B cell (primary cell): ENCODE data around the gene CSE1L.

Source experiments
- EZH2 ChIP-seq: IDR thresholded peaks from 2 replicates; pipeline ENCODE4 v1.6.1; 2012; ENCODE audit warnings: borderline replicate concordance, low read depth, mild to moderate bottlenecking, moderate library complexity, low read length; ENCODE audit not compliant: insufficient read depth, poor library complexity, severe bottlenecking
- TF ChIP-seq, protein P1 (sequence below): fragments of 200-600 bp; IDR thresholded peaks from one replicate; pipeline ENCODE4 v1.8.0; 2022; ENCODE audit warnings: antibody characterized with exemption, mild to moderate bottlenecking

DNA sequence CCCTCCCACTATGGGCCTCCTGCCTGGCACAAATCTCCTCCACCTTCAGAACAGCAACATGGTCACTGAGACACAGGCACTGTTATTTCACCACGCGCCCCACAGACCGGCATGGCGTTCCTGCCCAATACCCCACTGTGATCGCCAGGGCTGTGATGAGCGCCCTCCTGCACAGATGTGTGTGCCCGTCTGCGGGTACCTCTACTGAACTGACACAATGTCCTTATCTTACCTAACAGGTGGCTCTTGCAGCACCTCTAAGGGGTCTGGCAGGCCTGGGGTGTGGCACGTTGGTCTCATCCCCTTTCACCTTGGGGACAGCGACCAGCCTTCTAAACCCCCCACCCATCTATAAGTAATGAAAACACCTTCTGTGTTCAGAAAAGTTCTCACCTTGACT lies 77.9 kb downstream of the CSE1L start:
- TF ChIP-seq, protein P1, sequence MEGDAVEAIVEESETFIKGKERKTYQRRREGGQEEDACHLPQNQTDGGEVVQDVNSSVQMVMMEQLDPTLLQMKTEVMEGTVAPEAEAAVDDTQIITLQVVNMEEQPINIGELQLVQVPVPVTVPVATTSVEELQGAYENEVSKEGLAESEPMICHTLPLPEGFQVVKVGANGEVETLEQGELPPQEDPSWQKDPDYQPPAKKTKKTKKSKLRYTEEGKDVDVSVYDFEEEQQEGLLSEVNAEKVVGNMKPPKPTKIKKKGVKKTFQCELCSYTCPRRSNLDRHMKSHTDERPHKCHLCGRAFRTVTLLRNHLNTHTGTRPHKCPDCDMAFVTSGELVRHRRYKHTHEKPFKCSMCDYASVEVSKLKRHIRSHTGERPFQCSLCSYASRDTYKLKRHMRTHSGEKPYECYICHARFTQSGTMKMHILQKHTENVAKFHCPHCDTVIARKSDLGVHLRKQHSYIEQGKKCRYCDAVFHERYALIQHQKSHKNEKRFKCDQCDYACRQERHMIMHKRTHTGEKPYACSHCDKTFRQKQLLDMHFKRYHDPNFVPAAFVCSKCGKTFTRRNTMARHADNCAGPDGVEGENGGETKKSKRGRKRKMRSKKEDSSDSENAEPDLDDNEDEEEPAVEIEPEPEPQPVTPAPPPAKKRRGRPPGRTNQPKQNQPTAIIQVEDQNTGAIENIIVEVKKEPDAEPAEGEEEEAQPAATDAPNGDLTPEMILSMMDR, result no peak
- no peak for TF ChIP-seq EZH2
